ENCODE measurements around the gene NARF. TPM values are rescaled to one million over a fixed set of nuclear protein-coding genes. Genes with fewer than 3 reads are reported as not detected.
A peak's percentile ranks its signal among the peaks of the same experiment; 100 is the strongest.
"Not testable (repeated sequence)": the region's sequence is repeated elsewhere in the genome, so short reads cannot be mapped to it uniquely, and the experiment has no call there.

NARF gene
- total RNA-seq (2014; rRNA removed; shearing (Covaris generic)): 71.6 and 74.3 TPM in 2 replicates

GRCh38 chr17:82458179-82458884, at the start of gene NARF:
TSS of gene NARF (plus strand) at chr17:82458741. CDS start at chr17:82458804, 63 bp downstream.
- DNase-seq (ENCODE audit: low spot score): peak; percentile 99

- no peak for DNase-seq (ENCODE audit: low spot score)
Observed at GRCh38 chr17:82408938-82409318, 49.6 kb upstream of the NARF start.

GRCh38 chr17:82410014-82410716, 48.4 kb upstream of the NARF start:
- DNase-seq (ENCODE audit: low spot score): no peak

GRCh38 chr17:82411396-82412053, 47.0 kb upstream of the NARF start:
- DNase-seq (ENCODE audit: low spot score): no peak

- not testable (repeated sequence) for DNase-seq (ENCODE audit: low spot score)
Observed at GRCh38 chr17:82412081-82412480, 46.5 kb upstream of the NARF start.

- DNase-seq (ENCODE audit: low spot score): no peak
Observed at GRCh38 chr17:82412535-82413520, 45.7 kb upstream of the NARF start.

GRCh38 chr17:82414548-82415281, 43.8 kb upstream of the NARF start:
- no peak for DNase-seq (ENCODE audit: low spot score)

GRCh38 chr17:82415336-82415735, 43.2 kb upstream of the NARF start:
- DNase-seq (ENCODE audit: low spot score): no peak

- no peak for DNase-seq (ENCODE audit: low spot score)
Observed at GRCh38 chr17:82415786-82416185, 42.8 kb upstream of the NARF start.

- no peak for DNase-seq (ENCODE audit: low spot score)
Observed at GRCh38 chr17:82416264-82416663, 42.3 kb upstream of the NARF start.

- DNase-seq (ENCODE audit: low spot score): no peak
Observed at GRCh38 chr17:82416771-82417170, 41.8 kb upstream of the NARF start.

- peak; percentile 80 for DNase-seq (ENCODE audit: low spot score)
Observed at GRCh38 chr17:82418001-82418986, 40.2 kb upstream of the NARF start, which contains the start of the genes HEXD and OGFOD3. TSS of gene HEXD (plus strand) at chr17:82418347. CDS start at chr17:82419800, 1,453 bp downstream. TSS of gene OGFOD3 (minus strand) at chr17:82418586. CDS start at chr17:82418485, 101 bp downstream.

- DNase-seq (ENCODE audit: low spot score): no peak
Observed at GRCh38 chr17:82419540-82419939, 39.0 kb upstream of the NARF start.

GRCh38 chr17:82424001-82424862, 34.3 kb upstream of the NARF start:
- no peak for DNase-seq (ENCODE audit: low spot score)

- no peak for DNase-seq (ENCODE audit: low spot score)
Observed at GRCh38 chr17:82424863-82425159, 33.7 kb upstream of the NARF start.

GRCh38 chr17:82428546-82428945, 30.0 kb upstream of the NARF start:
- no peak for DNase-seq (ENCODE audit: low spot score)

- no peak for DNase-seq (ENCODE audit: low spot score)
Observed at GRCh38 chr17:82429824-82430223, 28.7 kb upstream of the NARF start.

GRCh38 chr17:82432017-82432416, 26.5 kb upstream of the NARF start:
- DNase-seq (ENCODE audit: low spot score): no peak

Data from H4 (cell line).